ENCODE results near the gene DYNC1I2. TPM values are rescaled to one million over a fixed set of nuclear protein-coding genes. Genes with fewer than 3 reads are reported as not detected.

The DYNC1I2 gene
- total RNA-seq, 1 experiment from 2014 or later, result 58.5 TPM

DNA sequence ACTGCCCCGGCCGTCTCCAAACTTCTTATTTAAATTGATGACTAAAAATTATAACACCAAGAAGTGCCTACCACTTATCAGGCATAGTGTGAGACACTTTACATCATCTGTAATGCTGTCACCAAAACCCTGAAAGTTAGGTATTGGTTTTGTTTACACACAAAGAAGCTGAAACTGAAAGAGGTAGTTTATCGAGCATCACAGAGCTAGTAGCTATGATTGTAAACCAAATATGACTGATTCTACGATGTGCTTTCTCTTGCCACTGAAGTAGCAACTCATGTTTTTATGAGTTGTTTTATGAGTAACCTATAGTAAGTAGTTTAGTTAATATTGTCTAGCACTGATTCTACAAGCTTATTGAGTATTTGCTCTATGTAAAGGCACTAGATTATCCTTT is 31.5 kb downstream of the DYNC1I2 start:
- no TSS peak for BruUV-seq (replicated peaks)
- no peak overlapping the region for H3K9ac ChIP-seq (ENCODE audit: low read length)
- ChIA-PET POLR2A (ENCODE audit: unreplicated experiment) (no interaction called here), CTCF (no interaction called here)
- intact Hi-C loops (cut with micrococcal nuclease), result no loop called here
- no peak overlapping the region for H3K4me2 ChIP-seq (ENCODE audit: low read length)
- no peaks in the 10 kb centered on the region for H3K27me3 ChIP-seq (ENCODE audit: low read length)
- H3K9me3 ChIP-seq (ENCODE audit: low read length), result no peaks in the 10 kb centered on the region
- peaks cover 5% of the 10 kb centered on the region for H3K4me1 ChIP-seq (ENCODE audit: insufficient read depth, low read length)
- H2AFZ ChIP-seq (ENCODE audit: low read length), result no peak overlapping the region
- no peaks in the 10 kb centered on the region for H3K9me2 ChIP-seq (replicated peaks; ENCODE audit: low read length)
- peaks cover 20% of the 10 kb centered on the region for H3K36me3 ChIP-seq (ENCODE audit: low read depth, low read length)
- no peak for ATAC-seq
- H4K20me1 ChIP-seq (ENCODE audit: low read length), result no peaks in the 10 kb centered on the region
- no peaks in the 10 kb centered on the region for H3F3A ChIP-seq (ENCODE audit: low read length, unreplicated experiment)
- peaks cover 2% of the 10 kb centered on the region; the same call in 1 of the 2 replicates for H3K79me2 ChIP-seq (ENCODE audit: low read length)
- H3K4me3 ChIP-seq (ENCODE audit: low read length), result no peak overlapping the region
- DNase-seq, result no peak
- no peak overlapping the region for H3K27ac ChIP-seq (ENCODE audit: low read length)
- TF ChIP-seq EZH2 (IDR thresholded peaks at IDR 0.05; ENCODE audit: low read length, unreplicated experiment), result no peak
- TF ChIP-seq CTCF (conservative IDR thresholded peaks at IDR 0.05; ENCODE audit: low read depth, low read length), result no peak
- TF ChIP-seq EZH2phosphoT487 (IDR thresholded peaks at IDR 0.05; ENCODE audit: borderline replicate concordance, low read length), result no peak

DNA sequence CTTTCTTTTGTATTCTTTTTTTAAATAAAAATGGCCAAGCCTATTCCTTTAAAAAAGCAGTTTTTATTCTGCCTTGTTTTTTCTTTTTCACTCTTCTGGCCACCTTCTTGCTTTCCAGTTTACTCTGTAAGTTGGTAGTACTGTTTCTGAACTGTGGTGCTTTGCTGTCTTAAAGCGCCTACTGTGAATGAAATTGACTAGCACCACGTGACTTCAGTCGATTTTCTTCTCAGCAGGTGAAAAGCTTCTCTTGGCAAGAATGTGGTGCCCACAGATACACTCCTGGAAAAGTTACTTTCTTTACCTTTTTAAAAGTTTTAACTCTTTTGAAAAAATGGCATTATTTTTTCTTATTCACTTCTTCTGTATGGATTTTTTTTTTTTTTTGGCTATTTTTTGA is 32.4 kb downstream of the DYNC1I2 start:
- no peaks in the 10 kb centered on the region for H3K9me2 ChIP-seq (replicated peaks; ENCODE audit: low read length)
- no peaks in the 10 kb centered on the region for H3K79me2 ChIP-seq (ENCODE audit: low read length)
- intact Hi-C loops (cut with micrococcal nuclease), result no loop called here
- H3K9ac ChIP-seq (ENCODE audit: low read length), result no peak overlapping the region
- H3K27ac ChIP-seq (ENCODE audit: low read length), result no peak overlapping the region
- DNase-seq (no peak), ATAC-seq (no peak)
- H3K27me3 ChIP-seq (ENCODE audit: low read length), result no peaks in the 10 kb centered on the region
- H2AFZ ChIP-seq (ENCODE audit: low read length), result no peak overlapping the region
- POLR2A ChIA-PET (ENCODE audit: unreplicated experiment), result no interaction called here
- no peak overlapping the region for H3K4me3 ChIP-seq (ENCODE audit: low read length)
- no peak overlapping the region for H3K4me2 ChIP-seq (ENCODE audit: low read length)
- H3K36me3 ChIP-seq (ENCODE audit: low read depth, low read length), result peaks cover 20% of the 10 kb centered on the region
- no peaks in the 10 kb centered on the region for H4K20me1 ChIP-seq (ENCODE audit: low read length)
- CTCF ChIA-PET, result no interaction called here
- H3F3A ChIP-seq (ENCODE audit: low read length, unreplicated experiment), result no peaks in the 10 kb centered on the region
- H3K9me3 ChIP-seq (ENCODE audit: low read length), result no peaks in the 10 kb centered on the region
- TF ChIP-seq EZH2 (IDR thresholded peaks at IDR 0.05; ENCODE audit: low read length, unreplicated experiment) (no peak), EZH2phosphoT487 (IDR thresholded peaks at IDR 0.05; ENCODE audit: borderline replicate concordance, low read length) (no peak), CTCF (conservative IDR thresholded peaks at IDR 0.05; ENCODE audit: low read depth, low read length) (no peak)
- H3K4me1 ChIP-seq (ENCODE audit: insufficient read depth, low read length), result no peaks in the 10 kb centered on the region
- no TSS peak for BruUV-seq (replicated peaks)

GRCh38 chr2:171723716-171724683 is 36.7 kb downstream of the DYNC1I2 start:
- peak; percentile 22 for DNase-seq
- H3K4me2 ChIP-seq (ENCODE audit: low read length), result no peak overlapping the region
- ChIA-PET POLR2A (ENCODE audit: unreplicated experiment) (no interaction called here), CTCF (no interaction called here)
- H2AFZ ChIP-seq (ENCODE audit: low read length), result no peak overlapping the region
- peaks cover 28% of the 10 kb centered on the region for H3K36me3 ChIP-seq (ENCODE audit: low read depth, low read length)
- no TSS peak for BruUV-seq (replicated peaks)
- TF ChIP-seq EZH2 (IDR thresholded peaks at IDR 0.05; ENCODE audit: low read length, unreplicated experiment), result no peak
- 0 out of 2 replicates have a peak, but pooled peaks have one; percentile 11 for TF ChIP-seq CTCF (conservative IDR thresholded peaks at IDR 0.05; ENCODE audit: low read depth, low read length)
- TF ChIP-seq EZH2phosphoT487 (IDR thresholded peaks at IDR 0.05; ENCODE audit: borderline replicate concordance, low read length), result no peak
- intact Hi-C loops (cut with micrococcal nuclease), result no loop called here
- no peaks in the 10 kb centered on the region for H3F3A ChIP-seq (ENCODE audit: low read length, unreplicated experiment)
- H3K27ac ChIP-seq (ENCODE audit: low read length), result no peak overlapping the region
- no peaks in the 10 kb centered on the region for H3K9me3 ChIP-seq (ENCODE audit: low read length)
- no peaks in the 10 kb centered on the region for H3K4me1 ChIP-seq (ENCODE audit: insufficient read depth, low read length)
- H3K9me2 ChIP-seq (replicated peaks; ENCODE audit: low read length), result no peaks in the 10 kb centered on the region
- H4K20me1 ChIP-seq (ENCODE audit: low read length), result no peaks in the 10 kb centered on the region
- H3K27me3 ChIP-seq (ENCODE audit: low read length), result no peaks in the 10 kb centered on the region
- H3K9ac ChIP-seq (ENCODE audit: low read length), result no peak overlapping the region
- H3K4me3 ChIP-seq (ENCODE audit: low read length), result no peak overlapping the region
- ATAC-seq, result peak; percentile 62
- H3K79me2 ChIP-seq (ENCODE audit: low read length), result no peaks in the 10 kb centered on the region

Measured in PC-3 (cell line).